ENCODE results near the gene TMEM72. TPM values are rescaled to one million over a fixed set of nuclear protein-coding genes. Genes with fewer than 3 reads are reported as not detected.
A peak's percentile ranks its signal among the peaks of the same experiment; 100 is the strongest.

TMEM72 gene
- total RNA-seq, 1 donor from 2014 or later, result not detected

GRCh38 chr10:44922796-44923545 lies 11.8 kb downstream of the TMEM72 start:
- no peaks in the 10 kb centered on the region for H3K27me3 ChIP-seq
- peak in 1 of 2 donors; percentile 43 for DNase-seq (ENCODE audit: extremely low spot score in 2 of 2)
- intact Hi-C loops (cut with DNase I), result no loop called here
- no peak overlapping the region for H3K4me3 ChIP-seq
- TF ChIP-seq POLR2A (IDR thresholded peaks at IDR 0.05) (no peak), POLR2AphosphoS5 (IDR thresholded peaks at IDR 0.05; ENCODE audit: insufficient read depth in 1 of 2, low read depth in 1 of 2) (no peak), CTCF (IDR thresholded peaks at IDR 0.05) (no peak)
- no peak overlapping the region for H3K27ac ChIP-seq
- no peaks in the 10 kb centered on the region for H3K4me1 ChIP-seq
- no peaks in the 10 kb centered on the region for H3K9me3 ChIP-seq
- H3K36me3 ChIP-seq, result no peaks in the 10 kb centered on the region

DNA sequence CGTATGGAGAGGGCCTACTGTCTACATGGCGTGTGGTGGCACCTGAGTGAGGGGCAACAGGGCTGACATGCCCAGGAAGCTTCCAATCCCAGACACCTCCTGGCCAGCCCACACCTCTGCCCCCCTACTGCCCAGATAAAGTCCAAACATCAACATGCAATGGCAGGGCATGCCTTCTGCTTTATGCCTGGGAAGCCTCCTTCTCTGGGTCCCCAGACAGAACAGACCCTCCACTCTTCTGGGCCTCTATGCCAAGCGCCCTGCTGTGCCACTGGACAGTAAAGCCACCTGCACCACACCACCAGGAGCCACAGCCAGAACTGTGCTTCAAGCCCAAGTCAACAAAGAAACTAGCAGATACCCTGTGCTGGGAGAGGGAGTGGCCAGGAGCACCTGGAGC lies 12.5 kb downstream of the TMEM72 start:
- Histone ChIP-seq H3K27me3 (no peaks in the 10 kb centered on the region), H3K4me3 (no peak overlapping the region), H3K4me1 (no peaks in the 10 kb centered on the region), H3K36me3 (no peaks in the 10 kb centered on the region), H3K27ac (no peak overlapping the region), H3K9me3 (no peaks in the 10 kb centered on the region)
- intact Hi-C loops (cut with DNase I), result no loop called here
- peak in 1 of 2 donors; percentile 58 for DNase-seq (ENCODE audit: extremely low spot score in 2 of 2)
- no peak for TF ChIP-seq CTCF (IDR thresholded peaks at IDR 0.05)
- TF ChIP-seq POLR2AphosphoS5 (IDR thresholded peaks at IDR 0.05; ENCODE audit: insufficient read depth in 1 of 2, low read depth in 1 of 2), result no peak
- TF ChIP-seq POLR2A (IDR thresholded peaks at IDR 0.05), result no peak

DNA sequence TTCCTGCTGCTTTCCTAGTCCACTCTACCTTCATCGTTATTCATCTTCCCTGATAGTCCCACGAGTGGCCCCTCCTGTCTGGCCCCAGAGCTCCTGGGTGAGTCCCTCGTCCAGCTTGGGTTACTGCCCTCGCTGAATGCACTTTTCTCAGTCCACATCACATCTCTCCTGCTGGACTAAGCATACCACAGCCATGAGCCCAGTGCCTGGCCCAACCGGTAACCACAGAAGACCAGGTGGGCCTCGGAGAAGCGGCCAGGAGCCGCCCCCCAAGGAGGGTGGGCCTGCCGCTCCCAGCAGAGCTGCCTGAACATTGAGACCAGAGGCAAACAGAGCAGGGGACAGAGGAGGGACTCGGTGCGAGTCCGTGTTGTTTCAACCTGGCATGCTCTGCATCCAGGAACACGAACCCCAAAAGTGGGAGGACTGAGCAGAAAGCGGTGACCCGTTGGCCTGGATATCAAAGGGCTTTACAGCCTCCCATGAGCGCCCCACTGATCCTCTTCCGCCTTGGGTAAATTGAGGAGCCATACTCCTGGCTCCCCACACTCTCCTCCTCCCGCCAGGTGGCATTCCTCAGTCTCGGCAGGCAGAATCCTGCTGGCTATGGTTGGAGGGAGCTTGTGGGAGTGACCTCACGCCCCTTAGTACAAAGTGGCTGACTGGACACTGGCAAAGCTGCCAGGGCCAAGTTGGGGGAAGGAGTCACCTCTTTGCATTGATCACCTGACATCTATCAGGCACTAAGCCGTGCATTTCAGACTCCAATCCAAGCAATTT lies 13.3 kb downstream of the TMEM72 start:
- no peak for TF ChIP-seq CTCF (IDR thresholded peaks at IDR 0.05)
- TF ChIP-seq POLR2AphosphoS5 (IDR thresholded peaks at IDR 0.05; ENCODE audit: insufficient read depth in 1 of 2, low read depth in 1 of 2), result no peak
- TF ChIP-seq POLR2A (IDR thresholded peaks at IDR 0.05), result no peak
- H3K36me3 ChIP-seq, result no peaks in the 10 kb centered on the region
- no peak overlapping the region for H3K4me3 ChIP-seq
- H3K9me3 ChIP-seq, result no peaks in the 10 kb centered on the region
- peak in 1 of 2 donors; percentile 85 for DNase-seq (ENCODE audit: extremely low spot score in 2 of 2)
- H3K27ac ChIP-seq, result no peak overlapping the region
- H3K27me3 ChIP-seq, result no peaks in the 10 kb centered on the region
- H3K4me1 ChIP-seq, result no peaks in the 10 kb centered on the region
- intact Hi-C loops (cut with DNase I), result no loop called here

DNA sequence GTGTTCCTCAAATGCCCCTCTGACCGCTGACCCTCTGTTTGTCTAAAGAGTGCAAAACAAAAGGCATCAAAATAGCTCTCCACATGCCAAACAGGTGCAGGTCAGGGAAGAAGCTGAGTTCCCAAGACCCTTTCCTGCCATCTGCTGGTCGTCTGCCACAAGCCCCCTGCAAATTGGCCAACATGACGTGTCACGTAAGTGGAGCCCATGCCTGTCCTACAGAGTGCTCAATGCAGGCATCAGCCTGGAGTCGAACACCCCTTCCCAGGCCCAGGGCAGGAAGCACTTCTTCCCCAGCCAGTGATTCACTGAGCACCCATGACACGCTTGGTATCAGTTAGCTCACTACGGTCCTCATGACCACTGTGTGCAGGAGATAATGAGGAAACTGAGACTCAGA lies 14.1 kb downstream of the TMEM72 start:
- Histone ChIP-seq H3K27me3 (no peaks in the 10 kb centered on the region), H3K36me3 (no peaks in the 10 kb centered on the region), H3K27ac (no peak overlapping the region), H3K9me3 (no peaks in the 10 kb centered on the region), H3K4me1 (no peaks in the 10 kb centered on the region), H3K4me3 (no peak overlapping the region)
- intact Hi-C loops (cut with DNase I), result no loop called here
- TF ChIP-seq POLR2AphosphoS5 (IDR thresholded peaks at IDR 0.05; ENCODE audit: insufficient read depth in 1 of 2, low read depth in 1 of 2) (no peak), POLR2A (IDR thresholded peaks at IDR 0.05) (no peak), CTCF (IDR thresholded peaks at IDR 0.05) (no peak)
- peak in 1 of 2 donors; percentile 90 for DNase-seq (ENCODE audit: extremely low spot score in 2 of 2)

All from vagina (tissue), 2 donors.